ENCODE measurements around the gene ASCC1.

Gene ASCC1

DNA sequence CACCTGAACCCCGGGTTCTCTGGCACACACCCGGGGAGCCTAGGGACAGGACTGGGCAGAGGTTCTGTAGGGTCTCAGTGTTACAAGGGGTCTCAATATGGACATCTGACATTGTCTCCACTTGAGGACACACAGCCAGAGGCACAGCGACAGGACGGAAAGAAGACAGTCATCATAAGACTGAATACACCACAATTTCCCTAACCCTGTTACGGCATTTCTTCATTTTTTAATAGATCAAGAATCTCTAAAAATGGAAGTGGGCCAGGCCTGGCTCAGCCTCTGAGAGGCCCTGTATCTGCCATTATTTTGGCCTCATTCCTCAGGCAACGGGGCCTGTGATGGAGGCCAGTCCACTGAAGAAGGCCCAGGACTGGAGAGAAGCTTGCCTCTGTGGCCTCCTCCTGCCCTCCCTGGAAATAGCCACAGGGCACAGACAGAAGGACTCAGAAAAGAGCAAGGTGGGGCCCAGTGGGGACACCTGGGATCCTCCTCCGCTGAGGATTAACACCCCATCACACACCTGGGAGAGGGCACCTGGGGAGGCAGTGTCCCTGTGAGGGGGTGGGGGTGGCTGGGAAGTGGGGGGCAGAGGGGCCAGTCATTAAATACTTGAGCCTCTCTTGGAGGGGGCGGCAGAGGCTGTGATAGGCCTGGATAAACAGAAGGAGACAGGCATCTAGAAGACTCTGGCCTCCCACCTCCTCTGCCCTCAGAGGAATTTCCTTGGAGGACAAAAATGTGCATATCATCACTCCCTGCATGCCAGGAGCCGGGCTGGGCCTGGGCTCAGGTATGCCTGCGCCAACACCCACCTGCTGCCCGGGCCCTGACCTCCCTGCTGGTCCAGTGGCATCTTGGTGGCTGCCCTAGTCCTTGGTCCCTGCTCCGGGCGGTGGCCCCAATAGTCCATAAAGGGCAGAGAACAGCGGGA is 135.8 kb downstream of the ASCC1 start:
- no peak for DNase-seq

DNA sequence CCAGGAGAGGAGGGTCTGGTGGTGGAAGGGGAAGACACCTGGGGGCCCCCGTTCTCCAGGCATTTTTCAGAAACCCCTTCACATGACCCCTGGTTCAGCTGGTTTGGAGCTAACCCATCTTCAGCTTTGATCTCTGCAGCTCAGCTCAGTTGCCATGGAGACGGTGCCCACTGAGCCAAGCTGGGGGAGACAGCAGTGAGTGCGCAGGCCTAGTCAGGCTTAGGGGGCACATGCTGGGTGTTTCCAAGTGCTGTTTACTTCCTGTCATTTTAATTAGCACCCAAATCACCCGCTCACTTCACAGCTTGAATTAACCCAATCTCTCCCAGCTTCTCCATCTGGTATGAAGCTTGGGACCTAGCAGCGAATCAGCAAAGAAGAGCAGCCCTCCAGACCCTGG is 136.7 kb downstream of the ASCC1 start:
- no peak for DNase-seq

DNA sequence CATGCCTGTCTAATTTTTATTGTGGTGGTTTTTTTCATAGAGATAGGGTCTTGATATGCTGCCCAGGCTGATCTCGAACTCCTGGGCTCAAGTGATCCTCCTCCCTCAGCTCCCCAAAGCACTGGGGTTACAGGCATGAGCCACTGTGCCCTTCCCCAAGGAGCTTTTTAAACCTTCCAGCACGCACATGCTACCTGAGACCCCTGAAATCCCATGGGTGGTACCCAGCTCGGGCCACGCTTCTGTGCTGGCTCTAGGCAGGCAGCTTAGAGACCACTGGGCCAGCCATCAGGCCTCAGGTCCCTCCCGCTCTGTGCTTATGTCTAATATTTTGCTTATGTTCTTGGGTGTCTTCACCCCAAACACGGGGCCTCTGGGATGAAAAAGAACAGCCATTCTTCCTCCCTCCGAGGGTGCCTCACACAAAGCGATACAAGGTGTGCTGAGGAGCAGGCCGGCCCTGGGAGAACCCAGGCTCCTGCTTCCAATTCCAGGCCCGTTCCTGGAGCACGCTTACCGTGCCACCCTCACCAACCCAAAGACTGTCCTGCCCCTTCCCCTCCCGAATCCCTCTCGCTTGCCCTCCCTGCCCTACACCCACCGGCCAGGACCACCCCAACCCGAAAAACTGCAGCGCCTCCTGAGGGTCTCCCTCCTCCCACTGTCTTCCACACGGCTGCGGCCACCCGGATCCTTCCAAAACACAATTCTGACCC is 138.6 kb downstream of the ASCC1 start:
- no peak for DNase-seq

DNA sequence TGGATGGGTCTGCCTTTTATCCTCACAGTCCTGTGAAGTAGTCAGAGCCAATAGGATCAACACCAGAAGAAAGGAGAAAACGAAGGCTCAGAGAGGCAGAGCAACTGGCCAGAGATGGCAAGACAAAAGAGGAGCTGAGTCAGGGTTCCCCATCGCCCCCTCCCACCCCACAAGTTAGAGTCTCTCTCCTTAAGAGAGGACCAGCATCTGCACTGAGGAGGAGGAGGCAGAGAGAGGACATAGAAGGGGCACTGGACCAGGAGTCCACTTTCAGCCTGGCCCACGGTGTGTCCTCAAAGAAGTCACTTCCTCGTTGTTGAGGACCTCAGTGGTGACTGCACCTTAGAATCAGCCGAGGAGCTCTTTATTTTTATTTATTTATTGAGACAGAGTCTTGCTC is 139.3 kb downstream of the ASCC1 start:
- DNase-seq = no peak

DNA sequence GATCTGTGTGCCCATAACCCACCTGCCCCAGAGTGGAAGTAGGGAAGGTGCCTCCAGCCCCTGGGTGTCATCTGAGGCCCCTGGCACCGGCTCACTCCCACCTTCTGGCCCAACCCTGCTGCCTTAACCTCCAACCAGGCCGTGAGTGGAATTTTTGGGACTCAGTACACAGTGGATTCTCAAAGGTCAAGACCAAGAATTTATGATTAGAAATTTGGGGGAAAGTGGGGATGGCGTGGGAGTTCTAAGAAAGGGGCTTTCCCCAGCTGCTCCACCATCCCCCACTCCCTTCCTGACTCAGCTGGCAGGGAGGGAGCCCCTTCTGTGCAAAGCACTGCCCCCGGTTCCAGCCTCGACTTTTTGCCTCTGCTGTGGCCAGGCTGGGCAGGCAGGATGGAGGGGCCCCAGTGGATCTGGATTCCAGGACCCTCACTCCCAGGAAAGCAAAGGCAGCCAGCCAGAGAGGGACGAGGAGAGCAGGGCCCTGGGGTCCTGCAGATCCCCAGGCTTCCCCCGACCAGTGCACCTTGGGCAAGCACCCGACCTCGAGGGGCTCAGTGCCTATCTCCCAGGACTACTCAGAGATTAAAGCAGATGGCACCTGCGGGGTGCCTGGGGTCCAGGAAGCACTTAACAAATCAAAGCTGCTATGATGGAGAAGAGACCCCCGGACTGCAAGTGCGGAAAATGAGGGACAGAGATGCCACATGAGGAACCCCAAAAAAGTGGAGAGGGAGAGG is 140.5 kb downstream of the ASCC1 start:
- no peak for DNase-seq

DNA sequence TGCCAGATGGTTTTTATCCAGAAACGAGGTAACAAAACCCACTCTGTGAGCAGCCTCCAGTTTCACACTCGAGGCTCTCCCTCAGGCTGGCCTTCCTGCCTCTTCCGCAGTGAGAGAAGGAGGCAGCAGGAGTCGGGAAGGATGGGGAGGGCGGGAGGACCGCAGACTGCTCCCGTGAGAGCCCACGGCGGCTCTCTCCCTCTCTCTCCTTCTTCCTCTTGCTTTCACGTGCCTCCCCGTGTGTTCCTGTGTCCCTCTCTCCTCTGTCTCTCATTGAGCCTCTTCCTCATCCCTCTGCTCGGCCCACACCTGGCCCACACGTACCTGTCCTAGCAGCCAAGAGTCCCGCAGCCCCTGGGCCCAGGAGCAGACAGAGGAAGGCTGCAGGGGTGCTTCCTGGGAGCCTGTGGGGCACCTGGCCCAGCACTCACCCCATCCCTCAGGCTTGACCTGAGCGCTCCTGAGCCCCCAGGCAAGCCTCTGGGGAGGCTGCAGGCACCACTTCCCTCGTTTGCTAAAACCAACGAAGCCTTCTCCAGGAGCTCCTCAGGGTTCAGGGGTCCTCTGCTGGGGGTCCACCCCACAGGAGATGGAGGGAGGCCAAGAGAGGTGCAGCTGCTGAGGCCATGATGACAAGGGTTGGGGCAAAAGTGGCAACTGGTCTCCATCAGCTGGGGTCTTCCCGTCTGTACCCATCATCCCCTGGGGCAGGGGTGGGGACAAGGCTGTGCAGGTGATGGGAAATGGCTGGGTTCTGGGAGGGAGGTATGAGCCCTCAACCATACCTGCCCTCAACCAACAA is 141.3 kb downstream of the ASCC1 start:
- DNase-seq = no peak

DNA sequence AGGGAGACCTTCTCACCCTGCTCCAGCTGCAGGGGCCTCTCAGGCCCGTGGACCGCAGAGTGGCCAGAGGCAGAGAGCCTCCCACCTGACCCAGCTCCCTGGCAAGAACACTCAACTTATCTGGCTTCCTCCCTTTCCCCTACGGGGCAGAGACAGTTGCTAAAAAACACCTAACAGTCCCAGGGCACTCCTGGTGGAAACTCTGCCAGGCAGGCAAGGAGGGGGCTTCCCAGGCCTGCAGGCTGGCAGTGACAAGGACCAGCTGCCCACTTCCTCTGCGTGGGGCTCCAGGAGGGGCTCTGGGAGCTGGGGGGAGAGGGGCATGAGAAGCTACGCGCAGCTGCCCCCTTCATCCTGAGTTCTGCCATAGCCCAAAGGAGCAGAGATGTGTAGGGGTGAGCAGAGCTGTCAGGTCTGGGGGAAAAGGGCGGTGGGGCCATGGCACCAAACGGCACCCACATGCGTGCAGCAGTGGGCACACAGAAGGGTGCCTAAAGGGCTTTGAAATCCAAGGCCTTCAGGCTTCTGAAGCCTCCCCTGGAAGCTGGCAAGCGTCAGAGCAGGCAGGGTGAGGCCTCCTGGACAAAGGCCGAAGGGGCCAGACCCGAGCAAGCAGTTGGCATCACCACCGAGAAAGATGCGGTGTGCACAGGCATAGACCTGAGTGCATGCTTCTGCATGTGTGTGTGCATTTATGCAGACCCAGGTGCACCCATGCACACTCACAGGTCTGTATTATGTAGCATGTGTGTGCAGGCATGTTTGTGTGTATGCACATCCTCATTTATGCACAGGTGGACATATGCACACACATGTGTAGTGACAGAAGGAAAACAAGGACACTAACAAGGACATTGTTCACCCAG is 142.1 kb downstream of the ASCC1 start:
- DNase-seq = no peak

DNA sequence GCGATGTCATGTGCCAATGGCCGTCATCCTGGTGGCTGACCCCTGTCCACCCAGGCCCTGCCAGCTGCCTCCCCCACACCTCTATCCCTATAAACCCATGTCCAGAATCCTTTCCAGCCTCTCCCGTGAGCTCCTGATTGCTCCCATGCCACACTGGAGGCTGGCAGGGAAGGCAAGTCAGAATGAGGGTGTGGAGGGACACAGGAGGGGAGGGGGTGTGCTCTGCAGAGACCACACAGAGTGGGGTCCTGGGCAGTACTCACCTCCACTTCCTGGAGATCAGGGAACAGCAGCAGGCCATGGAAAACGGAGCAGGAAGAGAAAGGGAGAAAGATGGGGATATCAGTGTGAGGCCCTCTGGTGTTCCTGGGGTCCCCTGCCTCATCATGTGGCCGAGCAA is 143.4 kb downstream of the ASCC1 start:
- no peak for DNase-seq

DNA sequence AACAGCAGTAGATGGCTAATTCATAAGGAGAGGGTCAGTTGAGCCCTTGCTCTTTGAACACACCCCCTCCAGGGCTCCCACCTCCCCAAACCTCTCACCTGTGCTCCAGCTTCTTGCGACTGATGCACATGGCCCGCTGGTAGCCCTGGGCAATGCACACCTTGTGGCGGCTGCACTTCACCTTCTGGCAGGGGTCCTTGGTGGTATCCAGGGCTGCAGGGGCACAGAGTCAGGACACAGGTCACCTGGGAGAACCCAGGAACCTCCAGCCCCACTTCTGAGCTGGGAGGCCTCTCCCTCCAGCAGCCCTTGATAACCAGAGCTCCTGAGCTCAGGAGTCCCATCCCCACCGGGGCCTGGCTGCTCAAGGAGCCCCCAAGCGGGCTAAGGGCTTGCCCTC is 144.0 kb downstream of the ASCC1 start:
- DNase-seq = no peak

DNA sequence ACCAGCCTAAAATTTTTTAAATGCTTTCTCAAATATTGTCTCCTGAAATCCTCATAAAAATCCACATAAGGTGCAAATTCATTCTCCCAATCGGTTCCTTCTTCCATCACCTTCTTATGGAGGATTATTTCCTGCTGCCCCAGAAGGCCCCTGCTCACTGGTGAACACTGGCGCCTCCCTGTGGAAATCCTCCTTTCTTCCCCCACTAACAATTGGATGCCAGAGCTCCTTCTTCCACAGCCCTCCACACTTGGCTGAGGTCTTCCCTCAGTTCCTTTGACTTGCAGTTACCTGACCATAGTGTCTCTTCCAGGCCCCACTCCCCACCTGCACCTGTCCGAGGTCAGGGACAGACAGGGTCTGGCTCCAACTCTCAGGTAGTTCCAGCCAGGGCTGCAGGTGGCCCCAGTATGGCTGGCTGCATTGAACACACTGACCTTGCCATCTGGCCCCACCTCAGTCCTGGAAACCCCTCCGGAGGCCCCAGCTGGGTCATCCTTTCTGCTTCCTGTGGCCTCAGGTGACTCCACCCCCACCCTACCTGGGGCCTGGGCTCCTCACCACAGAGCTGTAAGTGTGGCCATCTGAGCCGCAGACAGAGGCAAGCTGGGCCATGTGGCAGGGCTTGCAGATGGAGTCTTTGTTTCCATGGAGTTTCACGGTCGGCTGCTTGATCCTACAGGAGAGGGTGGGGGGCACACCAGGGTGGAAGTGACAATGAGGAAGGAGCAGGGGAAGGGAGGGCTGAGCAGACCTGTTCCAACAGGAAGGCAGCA is 146.1 kb downstream of the ASCC1 start:
- peak; percentile 15 for DNase-seq

DNA sequence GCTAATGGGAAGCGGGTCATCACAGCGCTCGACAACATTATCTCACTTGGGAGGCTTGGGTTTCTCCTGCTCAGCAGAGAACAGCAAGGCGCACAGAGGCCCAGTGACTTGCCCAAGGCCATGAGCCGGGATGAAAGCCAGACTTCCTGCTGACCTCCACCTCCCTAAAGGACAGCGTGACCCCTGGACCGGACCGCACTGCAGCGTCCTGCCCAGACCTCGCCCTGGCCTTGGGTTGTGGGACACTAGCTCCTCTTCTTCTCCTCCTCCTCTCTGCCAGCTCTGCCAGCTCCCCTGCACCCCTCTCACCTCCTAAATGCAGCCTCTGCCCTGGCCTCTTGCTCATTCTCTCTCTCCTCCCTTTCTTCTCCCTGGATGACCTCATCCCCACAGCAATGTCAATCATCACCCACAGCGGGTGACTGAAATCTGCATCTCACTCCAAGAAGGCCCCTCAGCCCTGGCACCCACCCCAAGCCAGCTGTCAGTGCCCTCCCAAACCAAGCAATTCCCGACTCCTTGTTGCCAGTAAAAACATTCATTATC is 147.1 kb downstream of the ASCC1 start:
- DNase-seq = no peak

DNA sequence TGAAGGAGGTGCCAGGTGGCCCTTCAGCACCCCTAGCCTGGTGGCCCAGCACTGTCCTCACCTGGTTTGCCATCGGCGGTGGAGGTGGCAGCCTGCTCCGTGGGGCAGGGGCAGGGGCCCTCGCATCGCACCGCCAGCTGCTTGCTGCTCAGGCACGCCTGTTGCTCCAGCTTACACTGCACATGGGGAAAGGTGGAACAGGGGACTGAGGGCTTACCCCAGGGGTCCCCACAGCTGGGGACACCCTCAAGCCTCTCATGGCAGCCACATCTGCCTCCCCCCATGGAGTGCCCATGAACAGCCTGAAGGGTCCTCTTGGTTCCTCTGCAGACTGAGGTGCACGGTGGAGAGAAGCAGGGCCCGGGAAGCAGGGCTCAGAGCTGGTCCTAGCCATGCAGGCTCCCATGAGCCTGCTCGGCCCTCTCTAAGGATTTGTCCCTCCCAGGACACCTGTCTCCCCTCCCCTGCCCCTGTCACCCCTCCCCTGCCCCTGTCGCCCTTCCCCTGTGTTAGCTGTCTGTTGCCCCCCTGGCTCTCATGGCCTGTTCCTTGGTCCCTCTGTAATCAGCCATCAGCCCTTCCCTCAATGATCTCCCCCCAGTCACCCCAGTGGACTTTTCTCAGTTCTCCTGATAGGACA is 147.8 kb downstream of the ASCC1 start:
- DNase-seq = no peak

DNA sequence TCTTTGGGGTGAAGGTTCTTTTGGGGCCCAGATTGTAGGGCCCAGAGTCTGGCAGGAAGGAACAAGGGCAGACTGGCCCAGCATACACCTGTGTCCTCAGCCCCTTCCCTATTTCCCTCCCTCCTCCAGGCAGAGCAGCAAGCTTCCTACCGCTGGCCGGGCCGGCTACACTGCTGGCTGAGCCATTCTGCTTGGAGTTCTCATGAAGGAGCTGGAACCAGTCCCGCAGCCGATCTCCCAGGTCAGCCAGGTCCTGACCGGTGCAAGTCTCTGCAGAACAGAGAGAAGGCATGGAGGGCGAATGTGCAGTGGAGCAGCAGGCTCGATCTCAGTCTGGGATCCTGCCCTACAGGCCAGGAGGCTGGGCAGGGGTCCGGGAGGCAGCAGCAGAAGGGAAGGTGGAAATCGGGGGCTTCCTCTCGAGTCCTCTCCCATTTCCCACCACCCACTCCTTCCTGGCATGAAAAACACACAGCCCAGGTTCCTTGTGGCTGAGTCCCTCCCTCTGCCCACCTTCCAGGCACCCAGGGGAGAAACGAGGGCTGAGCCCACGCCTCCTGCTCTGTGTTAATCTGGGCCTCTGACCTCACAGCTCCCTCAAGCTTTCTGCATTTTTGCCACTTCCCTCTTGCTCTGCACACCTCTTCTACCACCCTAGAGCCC is 148.5 kb downstream of the ASCC1 start:
- DNase-seq = no peak

DNA sequence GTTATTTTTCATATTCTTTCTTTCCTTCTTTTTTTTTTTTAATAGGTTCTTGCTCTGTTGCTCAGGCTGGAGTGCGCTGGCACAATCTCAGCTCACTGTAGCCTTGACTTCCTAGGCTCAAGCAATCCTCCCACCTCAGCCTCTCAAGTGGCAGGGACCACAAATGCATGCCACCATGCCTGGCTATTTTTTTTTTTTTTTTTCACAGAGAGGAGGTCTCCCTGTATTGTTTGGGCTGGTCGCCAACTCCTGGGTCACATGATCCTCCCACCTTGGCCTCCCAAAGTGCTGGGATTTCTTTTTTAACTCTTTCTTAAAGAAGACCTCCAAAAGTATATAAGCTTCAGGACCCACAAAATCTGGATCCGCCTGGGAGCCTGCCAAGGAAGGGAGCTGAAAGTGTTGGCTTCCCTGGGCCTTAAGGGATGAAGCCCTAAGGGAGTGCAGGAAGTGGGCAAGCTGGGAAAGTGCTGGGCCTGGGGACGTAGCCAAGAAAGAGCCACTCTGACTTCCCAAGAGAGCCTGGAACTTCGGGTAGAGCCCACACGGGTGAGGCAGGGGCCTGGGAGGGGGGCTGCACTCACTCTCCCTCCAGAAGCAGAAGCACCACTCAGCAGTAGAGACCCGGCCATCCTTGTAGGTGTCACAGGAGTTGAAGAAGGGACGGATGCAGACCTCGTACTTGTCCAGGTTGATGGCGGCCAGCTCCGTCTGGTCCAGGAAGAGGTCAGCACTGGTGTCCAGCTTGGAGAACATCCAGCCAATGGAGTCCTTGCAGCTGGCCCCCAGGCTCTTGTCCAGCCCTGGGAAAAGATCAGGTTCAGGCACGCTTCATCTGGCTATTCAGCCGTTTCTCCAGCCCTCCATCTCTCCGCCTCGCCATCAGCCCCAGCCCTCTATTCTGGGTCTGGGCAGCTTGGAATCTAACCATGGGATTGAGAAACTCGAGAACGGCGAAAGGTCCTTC is 149.5 kb downstream of the ASCC1 start:
- peak; percentile 33 for DNase-seq

DNA sequence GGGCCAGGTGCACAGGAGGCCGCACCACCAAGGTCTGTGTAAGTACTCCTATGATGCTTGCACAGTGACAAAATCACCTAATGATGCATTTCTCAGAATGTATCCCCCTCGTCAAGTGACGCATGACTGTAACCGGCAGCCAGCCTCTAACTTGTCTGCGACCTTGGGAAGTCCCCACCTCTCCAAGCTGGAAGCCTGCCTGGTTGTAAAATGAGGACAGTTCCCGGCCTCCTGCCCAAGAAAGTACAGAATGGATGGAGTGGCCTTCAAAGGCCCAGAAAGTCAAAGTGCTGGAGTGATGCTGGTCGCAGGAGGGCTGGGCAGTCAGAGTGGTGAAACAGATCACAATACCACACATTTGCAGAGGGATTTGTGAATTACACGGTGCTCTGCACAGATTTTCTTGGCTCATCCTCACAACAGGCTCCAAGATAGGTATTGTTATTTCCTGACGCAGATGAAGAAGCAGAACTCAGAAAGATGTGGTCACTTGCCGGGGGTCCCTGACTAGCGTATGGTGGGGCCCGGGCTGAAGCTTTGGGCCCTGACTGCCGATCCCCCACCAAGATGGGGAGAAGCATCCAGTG is 150.5 kb downstream of the ASCC1 start:
- DNase-seq = no peak

DNA sequence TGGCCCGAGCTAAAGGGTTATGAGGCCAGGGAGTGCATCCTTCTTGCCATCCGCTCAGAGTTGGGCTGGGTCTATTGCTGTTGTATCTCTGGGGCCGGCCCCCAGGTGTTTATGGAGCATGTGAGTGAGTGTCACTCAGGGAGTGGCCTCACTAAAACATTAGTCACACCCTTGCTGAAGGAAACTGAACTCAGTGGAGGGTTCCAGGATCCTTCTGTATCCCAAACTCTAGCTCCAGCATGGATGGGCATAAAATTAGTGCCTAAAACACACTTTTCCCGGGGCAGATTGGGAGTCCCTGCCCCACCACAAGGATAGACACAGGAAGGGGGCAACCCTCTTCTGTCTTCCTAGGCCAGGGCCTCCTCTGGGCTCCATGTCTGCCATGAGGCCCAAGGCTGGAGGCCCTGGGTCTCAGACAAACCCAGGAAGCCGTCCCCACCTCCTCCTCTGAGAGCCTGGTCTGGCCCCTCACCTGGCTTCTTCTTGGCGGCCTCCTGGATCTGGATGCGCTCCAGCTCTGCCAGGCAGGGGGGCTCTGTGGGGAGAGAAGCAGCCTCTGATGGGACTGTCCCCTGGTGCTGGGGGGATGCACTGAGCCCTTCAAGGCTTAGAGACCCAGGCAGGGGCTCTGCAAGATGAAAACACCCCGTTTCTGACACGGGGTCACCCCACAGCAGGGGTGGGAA is 152.2 kb downstream of the ASCC1 start:
- no peak for DNase-seq

Measured in DMS79 (cell line).